Activated CD8-positive, alpha-beta memory T cell treated with anti-CD3 and anti-CD28 coated beads, Interleukin-2, amount 50 U/mL, for 1 hour (primary cell): ENCODE measurements around the gene C10orf67.
"Not testable (repeated sequence)": the region's sequence is repeated elsewhere in the genome, so short reads cannot be mapped to it uniquely, and the experiment has no call there.

Experiments used
- DNase-seq: peaks from one replicate; pipeline ENCODE4 v3.0.0-alpha.2; 2020; ENCODE audit errors: extremely low read depth

The C10orf67 gene

DNA sequence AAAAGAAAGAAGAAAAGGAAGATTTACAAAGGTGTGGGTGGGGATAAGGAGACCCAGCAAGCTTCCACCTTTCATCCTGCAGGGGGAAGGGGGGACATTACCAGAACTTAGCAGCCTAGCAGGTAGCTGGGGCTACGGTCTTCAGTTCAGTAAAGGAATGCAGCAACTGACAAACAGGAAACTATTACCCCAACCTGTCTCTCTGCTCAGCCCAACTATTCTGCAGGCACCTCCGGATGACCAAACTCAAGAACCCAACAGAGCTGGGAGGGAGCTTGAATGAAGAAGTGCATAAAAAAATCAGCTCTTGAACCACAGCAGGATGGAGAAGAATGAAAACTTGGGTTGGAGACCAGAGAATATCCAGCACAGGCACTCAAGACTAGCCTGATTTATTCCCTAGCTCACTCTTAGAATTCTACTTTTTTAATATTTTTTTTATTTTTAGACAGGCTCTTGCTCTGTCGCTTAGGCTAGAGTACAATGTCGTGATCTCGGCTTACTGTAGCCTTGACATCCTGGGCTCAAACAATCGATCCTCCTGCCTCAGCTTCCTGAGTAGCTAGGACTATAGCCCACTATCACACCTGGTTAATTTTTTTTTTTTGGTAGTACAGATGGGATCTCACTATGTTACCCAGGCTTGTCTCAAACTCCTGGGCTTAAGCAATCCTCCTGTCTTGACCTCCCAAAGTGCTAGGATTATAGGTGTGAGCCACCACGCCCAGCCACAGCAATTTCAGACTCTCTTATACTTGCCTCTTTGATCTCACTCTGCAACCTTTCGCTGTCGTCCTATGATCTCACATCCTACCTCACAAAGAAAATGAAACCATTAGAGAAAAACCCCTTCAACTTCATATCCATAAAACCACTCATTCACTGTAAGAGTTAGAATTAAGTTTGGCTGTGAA is 18.5 kb upstream of the C10orf67 start:
- DNase-seq, result no peak

DNA sequence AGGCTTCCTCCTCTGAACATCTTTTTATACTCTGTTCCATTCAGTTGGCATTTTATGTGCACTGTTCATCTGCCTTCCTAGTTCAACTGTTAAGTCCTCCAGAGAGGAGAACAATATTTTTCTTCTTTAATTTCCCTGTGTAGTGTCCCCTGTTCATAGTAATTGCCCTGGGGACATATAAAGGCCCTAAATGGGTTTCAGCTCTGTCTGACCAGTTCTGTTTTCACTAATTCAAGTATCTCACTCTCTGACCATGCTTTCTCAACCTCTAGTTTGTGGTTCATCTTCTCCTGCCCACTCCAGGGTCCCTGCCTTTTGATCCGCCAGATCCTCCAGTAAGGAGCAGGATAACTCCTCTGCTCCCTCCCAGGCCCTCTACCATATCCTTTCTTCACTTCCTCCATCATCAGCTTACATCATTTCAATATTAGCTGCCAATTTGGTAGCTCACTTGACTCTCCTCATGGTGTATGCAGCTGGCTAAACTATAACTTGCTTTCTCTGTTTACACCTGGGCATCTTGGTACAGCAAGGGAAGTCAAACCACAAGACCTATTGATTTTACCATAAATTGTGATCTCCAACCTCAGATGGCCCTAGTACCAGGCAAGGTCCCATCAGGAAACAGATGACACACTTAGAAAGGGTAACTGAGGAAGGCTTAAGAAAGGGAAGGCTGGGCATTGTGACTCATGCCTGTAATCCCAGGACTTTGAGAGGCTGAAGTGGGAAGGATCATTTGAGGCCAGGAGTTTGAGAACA is 17.7 kb upstream of the C10orf67 start:
- no peak for DNase-seq

- no peak for DNase-seq
Measured at GRCh38 chr10:23361665-23362064, 17.1 kb upstream of the C10orf67 start.

- no peak for DNase-seq
Measured at GRCh38 chr10:23359692-23360380, 15.2 kb upstream of the C10orf67 start.

DNA sequence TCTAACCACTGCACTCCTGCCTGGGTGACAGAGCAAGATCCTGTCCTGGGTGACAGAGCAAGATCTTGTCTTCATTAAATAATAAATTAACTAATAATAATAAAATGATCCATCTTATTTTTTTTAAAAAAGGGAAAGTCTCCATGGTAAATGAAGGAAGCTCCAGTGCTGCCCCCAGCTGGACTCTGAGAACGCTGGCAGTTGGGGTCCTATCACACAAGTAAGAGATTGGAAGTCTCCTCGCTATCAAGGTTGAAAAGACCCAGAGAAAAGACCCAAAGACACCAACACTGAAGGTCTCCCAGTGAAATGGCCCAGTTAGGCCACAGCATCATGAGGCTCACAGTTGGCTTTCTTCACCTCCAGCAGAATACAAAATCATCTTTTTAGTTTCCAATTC is 13.8 kb upstream of the C10orf67 start:
- DNase-seq, result no peak

GRCh38 chr10:23354630-23355279 is 10.2 kb upstream of the C10orf67 start:
- no peak for DNase-seq

DNA sequence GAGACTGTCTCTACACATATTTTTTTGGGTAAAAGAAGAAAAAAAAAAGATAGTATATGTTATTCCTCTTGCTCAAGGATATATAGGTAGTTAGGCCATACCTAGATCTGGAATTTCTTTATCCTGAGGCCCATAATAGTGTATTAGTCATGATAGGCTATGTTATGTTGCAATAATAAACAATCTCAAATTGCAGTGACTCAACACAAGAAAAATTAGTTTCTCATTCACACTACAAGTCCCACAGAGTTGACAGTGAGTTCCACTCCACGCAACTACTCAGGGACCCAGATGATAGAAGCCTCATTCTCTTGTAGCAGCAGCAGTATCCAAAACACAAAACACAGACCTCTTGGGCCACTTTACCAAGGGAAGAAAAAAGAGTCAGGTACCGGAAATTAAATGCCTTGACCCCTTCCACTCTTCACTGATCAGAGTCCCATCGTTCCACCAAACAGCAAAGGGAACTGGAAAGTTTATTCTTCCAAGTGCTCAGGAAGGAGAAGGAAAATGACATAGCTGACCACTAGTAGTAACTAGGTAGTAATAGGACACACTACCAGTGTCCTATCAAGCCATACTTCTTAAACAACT is 7.4 kb upstream of the C10orf67 start:
- DNase-seq, result no peak

- not testable (repeated sequence) for DNase-seq
Measured at GRCh38 chr10:23350706-23351105, 6.1 kb upstream of the C10orf67 start.

- no peak for DNase-seq
Measured at GRCh38 chr10:23345861-23346260, 1.3 kb upstream of the C10orf67 start.

DNA sequence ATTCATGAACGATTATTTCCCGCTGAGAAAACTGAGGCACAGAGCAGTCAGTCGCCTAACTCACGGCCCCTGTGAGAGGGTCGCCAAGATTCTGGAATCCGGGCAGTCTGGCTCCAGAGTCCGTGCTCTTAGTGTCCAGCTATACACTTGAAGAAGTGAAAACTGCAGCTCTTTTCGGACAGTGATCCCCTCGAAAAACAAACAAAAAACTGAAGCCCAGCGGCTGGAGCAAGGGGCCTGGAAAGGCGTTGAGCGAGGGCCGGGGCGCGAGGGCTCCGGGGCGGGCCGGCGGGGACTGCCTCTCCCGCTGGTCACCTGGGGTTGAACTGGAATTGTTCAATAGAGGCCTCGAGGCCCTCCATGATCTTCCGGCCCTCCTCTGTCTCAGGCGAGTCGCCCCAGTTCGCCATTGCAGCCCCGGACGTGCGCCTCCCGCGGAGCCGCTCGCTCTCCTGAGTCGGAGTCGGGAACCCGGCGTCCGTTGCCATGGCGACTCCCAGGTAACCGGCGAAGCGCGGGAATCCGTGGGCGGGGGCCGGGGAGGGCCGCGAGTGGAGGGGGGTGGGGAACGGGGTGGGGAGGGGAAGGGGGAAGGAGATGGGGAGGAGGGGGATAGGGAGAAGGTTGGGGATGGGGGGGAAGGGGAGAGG is 881 bp downstream of the C10orf67 start:
- no peak for DNase-seq

DNA sequence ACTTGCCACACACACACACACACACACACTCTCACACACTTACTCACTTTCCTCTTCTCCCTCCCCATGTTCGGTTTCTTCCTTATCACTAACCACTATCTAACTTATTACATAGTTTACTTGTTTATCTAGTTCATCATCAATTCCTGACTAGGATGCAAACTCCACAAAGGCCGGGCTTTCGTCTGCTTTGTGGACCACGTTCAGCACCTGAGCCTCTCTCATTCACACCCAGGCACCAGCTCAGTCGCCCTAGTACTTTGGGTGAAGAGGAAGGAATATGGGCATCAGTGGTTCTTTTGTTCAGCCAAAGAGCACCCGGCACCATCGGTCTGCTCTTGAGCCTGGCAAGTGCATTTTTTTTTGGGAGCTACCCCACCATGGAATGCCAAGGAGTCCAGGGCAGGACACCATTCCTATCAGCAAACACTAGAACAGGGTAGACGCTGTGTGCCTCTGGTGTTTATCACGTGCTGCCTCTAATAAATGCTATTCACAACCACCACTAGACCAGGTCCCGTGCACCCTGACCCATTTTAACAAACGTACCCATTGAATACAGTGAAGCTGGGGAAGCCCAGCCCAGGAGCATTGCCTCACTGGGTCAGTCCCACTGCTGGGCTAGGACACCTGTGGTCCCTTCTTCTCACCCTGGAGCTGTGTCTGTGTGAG is 2.2 kb downstream of the C10orf67 start:
- no peak for DNase-seq

GRCh38 chr10:23341004-23341403 is 3.6 kb downstream of the C10orf67 start:
- DNase-seq, result no peak

GRCh38 chr10:23340354-23340753 is 4.2 kb downstream of the C10orf67 start:
- DNase-seq, result no peak

GRCh38 chr10:23338886-23339285 is 5.7 kb downstream of the C10orf67 start:
- no peak for DNase-seq

DNA sequence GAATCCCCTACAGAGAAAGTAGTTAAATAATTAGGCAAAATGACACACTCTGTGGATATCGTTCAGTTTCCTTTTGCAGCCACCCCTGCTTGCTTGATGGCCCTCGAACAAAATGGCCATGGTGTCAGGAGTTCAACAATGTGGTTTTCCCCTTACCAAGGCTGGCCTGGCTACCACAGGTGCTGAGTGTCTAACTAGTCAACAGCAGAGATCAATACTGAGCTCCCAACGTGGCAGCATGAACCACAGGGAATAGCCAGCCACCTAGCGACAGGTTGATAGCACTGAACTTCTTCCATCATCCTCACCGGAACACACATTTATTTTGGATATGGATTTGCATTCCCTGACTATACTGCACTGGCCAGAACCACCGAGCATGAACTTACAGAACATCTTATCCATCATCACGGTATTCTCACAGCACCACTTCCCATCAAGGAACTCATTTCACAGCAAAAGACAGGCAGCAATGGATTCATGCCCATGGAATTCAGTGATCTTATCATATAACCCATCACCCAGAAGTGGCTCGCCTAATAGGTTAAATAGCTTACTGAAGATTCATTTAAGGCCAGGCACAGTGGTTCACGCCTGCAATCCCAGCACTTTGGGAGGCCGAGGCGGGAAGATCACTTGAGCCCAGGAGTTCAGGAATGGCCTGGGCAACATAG is 6.3 kb downstream of the C10orf67 start:
- DNase-seq, result no peak

DNA sequence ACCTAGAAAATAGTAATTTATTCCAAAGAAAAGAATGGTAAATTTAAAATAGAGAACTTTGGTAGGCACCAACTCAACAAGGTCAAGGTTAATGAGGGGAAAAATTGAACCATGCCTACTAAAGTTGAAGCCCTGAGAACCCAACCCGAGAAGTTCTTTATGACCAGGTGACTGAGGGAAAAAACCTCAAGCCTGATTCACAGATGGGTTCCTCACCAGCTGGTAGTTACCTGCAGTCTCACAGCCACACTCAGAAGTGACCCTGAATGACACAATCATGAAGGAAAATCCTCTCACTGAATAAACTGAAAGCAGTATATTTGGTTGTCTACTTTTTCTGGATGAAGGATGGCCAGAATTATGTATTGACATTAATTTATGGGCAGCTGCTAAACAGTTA is 7.0 kb downstream of the C10orf67 start:
- no peak for DNase-seq

DNA sequence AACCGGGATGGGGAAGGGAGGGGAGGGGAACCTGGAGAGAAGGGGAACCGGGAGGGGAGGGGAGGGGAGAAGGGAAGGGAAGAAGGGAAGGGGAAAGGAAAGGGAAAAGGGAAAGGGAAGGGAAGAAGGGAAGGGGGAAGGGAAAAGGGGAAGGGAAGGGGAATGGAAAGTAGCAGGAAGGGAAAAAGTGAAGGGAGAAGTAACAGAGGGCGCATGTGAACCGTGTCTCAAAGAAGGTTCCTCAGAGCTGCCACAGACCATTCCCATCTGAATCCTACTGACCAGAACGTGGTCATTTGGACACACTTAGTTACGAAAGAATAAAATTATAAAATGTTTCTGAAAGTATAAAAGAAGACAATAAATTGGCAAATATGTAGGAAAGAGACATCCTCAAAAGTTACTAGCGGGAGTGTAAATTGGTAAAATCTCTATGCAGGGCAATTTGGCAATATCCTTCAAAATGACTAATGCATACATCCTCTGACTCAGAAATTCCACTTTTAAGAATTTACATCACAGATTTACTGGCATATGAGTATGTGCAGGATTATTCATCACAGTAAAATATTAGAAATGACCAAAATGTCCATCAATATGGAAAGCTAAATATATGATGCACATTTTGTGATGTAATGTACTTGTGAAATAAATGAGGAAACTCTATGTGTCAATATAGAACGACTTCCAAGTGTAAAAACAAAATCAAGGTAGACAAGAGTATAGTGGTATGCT is 12.9 kb downstream of the C10orf67 start:
- no peak for DNase-seq

- no peak for DNase-seq
Measured at GRCh38 chr10:23330948-23331347, 13.6 kb downstream of the C10orf67 start.
